HG03520 (cell line): Measurements from ENCODE around the gene ICAM2.
"Not testable (repeated sequence)": the region's sequence is repeated elsewhere in the genome, so short reads cannot be mapped to it uniquely, and the experiment has no call there.

Experiments
- ATAC-seq: cut with Tn5 transposase; IDR thresholded peaks from one replicate; pipeline ENCODE4 v1.9.1; 2021; ENCODE audit warnings: mild to moderate bottlenecking, moderate library complexity; ENCODE audit not compliant: unreplicated experiment

The ICAM2 gene

DNA sequence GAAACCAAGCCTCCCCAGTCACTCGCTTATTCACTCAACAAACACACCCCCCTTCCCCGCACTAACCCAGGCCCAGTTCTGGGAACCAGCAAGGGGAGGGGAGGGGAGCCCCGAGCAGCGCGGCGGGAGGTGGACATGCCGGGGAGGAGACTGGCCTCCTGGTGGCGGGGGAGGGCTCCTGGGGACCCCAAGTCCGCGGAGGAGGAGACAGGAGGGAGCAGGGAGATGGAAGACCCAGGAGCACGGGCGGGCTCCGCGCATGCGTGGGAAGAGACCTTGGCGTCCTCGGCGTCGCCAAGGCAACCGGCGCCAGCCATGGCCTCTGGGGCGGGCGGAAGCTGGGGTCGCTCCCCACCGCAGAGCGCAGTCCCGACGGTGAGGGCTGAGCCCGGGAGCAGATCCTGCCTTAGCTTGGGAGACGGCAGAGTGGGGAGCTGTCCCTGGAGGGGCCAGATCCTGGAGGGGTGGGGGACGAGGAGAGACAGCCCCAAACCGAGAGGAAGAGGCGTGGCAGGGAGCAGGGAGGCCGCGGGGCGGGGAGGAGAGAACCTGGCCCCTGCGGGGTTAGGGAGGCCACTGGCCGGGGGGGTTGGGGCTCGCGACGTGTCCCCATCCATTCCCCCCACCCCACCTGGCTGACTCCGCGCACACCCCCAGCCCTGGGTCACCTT lies 22.2 kb downstream of the ICAM2 start, which contains the start of gene PRR29:
Gene PRR29, plus strand, starts transcription at position 302 of the 671 bp plus-strand sequence. Its CDS starts 14 bp downstream, at position 316.
- no peak for ATAC-seq

GRCh38 chr17:63997341-63998048 lies 22.9 kb downstream of the ICAM2 start:
- ATAC-seq: no peak

- no peak for ATAC-seq
Observed at GRCh38 chr17:63996430-63997182, 23.8 kb downstream of the ICAM2 start.

- no peak for ATAC-seq
Observed at GRCh38 chr17:63995626-63996025, 24.8 kb downstream of the ICAM2 start.

DNA sequence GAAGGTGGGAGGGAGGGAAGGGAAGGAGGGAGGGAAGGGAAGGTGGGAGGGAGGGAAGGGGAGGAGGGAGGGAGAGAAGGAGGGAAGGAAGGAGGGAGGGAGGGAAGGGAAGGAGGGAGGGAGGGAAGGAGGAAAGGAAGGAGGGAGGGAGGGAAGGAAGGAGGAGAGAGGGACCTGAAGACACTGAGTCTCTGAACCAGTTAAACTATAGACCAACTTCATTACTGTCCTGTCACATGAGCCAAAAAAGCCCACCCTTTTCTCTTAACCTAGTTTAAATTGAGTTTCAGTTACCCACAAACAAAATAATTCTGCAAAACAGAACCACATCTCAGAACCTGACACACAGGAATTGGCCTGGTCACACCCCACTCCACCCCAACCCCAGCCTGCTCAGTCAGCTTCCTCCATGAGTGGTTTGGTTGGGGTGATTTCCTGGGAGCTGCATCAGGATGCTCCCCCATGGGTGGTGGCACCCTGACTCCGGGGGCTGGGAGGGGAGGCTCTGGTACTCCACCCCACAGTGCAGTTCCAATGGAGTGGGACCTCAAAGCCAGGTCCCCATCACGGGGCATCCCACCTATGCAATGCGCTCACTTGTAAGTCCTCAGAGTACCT lies 27.0 kb downstream of the ICAM2 start:
- ATAC-seq: no peak

- ATAC-seq: no peak
Observed at GRCh38 chr17:63991611-63992010, 28.8 kb downstream of the ICAM2 start.

DNA sequence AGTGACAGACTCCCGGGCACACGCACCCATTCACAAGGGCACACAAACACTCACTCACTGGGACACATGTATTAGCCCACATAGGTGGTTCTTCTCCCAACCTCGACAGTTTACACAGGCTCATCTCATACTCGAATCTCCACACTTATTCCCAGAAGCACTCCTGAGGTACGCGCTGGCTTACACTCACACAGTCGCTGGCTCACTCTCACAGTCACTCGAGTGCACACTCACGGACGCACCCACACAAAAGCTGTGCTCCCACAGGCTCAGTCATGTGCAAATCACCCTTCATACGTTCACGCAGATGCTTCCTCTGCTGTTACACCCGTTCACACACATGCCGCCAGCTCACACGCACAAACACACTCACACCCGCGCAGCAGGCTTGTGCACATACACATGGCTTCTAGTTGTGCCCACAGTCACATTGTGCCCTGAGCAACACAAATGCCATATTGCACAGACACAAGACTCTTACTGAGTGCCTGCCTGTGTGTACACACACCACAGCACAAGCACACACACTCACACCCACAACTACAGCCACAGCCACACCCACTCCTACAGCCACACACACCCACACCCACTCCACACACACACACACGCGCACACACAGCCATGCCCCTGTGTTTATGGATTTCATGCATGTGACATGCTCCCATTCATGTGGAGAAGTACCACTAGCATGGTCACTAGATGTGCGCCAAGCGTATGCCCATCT lies 30.6 kb downstream of the ICAM2 start:
- no peak for ATAC-seq

- no peak for ATAC-seq
Observed at GRCh38 chr17:63988741-63989621, 31.5 kb downstream of the ICAM2 start.

- ATAC-seq: no peak
Observed at GRCh38 chr17:63988127-63988478, 32.3 kb downstream of the ICAM2 start.

- no peak for ATAC-seq
Observed at GRCh38 chr17:63987221-63988126, 33.0 kb downstream of the ICAM2 start.

DNA sequence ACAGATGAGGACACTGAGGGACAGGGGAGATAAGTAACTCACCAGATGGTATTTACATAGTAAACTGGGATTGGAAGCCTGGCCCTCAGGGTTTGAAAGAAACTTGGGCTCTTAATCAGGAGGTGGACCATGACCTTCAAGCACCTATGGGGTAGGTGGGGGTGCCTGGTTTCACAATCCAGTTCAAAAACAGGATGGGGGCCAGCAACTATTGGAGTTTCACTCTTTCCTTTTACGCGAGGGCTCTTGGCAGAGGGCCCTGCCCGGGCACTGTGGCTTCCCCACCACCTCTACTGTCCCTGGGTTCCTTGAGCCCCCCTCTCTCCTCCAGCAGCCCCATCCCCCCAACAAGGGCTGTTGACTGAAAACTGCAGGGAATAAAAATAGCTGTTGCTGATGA lies 33.6 kb downstream of the ICAM2 start:
- no peak for ATAC-seq

DNA sequence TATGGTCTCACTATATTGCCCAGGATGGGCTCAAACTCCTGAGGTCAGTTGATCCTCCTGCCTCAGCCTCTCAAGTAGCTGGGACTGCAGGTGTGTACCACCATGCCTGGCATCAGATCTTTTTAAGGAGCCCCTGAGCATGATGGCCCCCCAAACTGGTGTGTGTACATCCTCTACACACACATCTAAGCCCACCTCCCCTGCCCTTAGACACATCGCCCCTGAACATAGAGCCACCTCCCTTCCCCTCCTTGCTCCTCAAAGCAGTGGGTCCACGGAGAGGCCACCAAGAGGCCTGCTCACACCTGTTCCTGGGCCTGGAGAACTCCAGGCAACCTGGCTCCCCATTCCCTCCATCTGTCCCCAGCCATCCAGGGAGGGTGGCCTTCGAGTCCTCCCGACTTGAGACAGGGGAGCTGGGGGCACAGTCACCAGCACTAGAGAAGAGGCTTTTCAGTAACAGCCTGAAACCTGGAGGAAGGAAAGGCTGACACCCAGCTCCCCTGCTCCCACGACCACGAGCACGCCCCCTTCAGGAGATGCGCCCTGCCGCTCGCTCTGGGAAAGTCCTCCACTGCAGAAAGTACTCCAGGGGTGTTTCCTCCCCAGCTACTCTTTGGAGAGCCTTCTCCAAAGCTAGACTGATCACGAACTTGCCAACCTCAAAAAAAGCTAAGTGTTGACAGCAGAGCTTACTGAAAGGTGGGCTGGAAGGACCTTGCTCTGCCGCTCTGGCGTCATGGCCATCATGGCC lies 34.9 kb downstream of the ICAM2 start:
- ATAC-seq: no peak

DNA sequence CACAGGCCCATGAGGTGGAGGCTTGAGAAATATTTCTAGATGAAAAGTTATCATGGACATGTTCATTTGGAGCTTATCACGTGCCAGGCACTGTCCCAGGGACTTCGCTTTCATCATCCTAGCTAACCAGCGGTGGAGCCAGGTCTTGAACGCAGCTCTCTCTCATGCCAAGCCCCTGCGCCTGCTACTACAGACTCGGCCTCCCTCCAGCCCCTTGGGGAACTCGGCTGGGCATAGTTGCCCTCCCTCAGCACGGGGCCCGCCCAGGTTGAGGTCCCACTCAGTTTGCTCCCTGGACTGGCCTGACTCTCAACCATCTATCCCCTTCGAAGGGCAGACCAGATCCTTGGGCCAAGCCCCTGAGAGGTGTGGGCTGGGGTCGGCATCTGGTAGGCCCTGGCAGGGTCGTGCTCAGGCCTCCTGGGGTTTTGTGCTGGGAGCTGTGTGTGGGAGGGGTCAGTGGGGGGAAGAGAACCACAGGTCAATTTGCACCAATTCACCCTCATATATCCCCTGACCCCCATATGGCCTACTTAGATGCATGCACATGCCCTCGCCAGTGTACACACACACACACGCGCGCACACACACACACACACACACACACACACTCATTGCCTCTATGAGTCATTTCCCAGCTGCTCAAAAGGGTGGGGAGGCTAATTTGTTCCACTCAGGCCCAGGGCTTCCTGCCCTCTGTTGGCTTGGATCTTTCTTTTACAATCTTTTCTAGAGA lies 35.6 kb downstream of the ICAM2 start:
- ATAC-seq: no peak

DNA sequence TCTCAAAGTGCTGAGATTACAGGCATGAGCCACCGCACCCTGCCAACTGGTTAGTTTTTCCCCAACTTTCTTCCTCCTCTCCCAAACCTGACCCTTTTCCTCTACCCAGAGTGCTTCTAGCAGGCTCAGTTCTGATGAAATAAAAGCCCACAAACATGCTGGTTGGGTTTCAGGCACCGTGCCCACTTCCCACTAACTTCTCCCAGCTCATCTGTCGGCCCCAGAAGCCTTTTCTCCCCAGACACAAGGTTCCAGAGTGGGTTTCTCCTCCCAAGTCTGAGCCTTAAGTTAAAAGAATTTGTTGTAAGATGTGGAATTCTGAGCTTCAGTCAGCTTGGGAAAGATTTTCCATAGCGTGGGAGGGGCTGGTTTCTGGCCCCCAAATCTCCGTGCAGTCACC lies 36.2 kb downstream of the ICAM2 start:
- ATAC-seq: no peak

DNA sequence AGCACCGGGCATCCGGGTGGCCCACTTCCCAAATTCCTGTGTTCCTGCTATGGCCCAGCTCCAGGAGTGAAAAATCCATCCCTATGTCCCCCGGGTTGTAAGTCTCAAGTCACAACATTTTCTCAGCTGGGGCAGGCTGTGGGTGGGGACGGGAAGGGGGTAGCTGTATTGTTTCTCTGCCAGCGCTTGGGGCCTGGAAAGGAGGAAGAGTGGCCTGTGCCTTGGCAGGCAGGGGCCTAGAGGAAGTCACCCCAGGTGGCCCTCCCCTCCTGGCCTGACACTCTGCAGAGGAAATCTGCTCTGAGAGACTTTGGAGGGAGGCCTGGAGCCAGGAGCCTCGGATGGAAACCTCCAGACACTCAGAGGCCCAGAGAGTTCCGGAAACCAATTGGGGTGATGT lies 37.1 kb downstream of the ICAM2 start:
- no peak for ATAC-seq

DNA sequence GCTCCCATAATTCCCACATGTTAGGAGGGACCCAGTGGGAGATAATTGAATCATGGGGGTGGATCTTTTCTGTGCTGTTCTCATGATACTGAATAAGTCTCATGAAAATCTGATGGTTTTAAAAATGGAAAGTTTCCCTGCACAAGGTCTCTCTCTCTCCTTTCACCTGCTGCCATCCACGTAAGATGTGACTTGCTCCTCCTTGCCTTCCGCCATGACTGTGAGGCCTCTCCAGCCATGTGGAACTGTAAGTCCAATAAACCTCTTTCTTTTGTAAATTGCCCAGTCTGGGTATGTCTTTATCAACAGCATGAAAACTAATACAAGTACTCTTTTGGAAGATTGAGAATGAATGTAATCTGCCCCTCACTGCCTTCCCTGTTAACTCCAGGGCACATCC lies 37.8 kb downstream of the ICAM2 start:
- ATAC-seq: not testable (repeated sequence)
